GM19372 (cell line): ENCODE measurements around the gene SNAI3.
"Not testable (repeated sequence)": the region's sequence is repeated elsewhere in the genome, so short reads cannot be mapped to it uniquely, and the experiment has no call there.

Experiments used
- ATAC-seq: cut with Tn5 transposase; IDR thresholded peaks from one replicate; pipeline ENCODE4 v1.9.1; 2021; ENCODE audit warnings: mild to moderate bottlenecking, low read depth, moderate library complexity; ENCODE audit not compliant: unreplicated experiment

Gene SNAI3

DNA sequence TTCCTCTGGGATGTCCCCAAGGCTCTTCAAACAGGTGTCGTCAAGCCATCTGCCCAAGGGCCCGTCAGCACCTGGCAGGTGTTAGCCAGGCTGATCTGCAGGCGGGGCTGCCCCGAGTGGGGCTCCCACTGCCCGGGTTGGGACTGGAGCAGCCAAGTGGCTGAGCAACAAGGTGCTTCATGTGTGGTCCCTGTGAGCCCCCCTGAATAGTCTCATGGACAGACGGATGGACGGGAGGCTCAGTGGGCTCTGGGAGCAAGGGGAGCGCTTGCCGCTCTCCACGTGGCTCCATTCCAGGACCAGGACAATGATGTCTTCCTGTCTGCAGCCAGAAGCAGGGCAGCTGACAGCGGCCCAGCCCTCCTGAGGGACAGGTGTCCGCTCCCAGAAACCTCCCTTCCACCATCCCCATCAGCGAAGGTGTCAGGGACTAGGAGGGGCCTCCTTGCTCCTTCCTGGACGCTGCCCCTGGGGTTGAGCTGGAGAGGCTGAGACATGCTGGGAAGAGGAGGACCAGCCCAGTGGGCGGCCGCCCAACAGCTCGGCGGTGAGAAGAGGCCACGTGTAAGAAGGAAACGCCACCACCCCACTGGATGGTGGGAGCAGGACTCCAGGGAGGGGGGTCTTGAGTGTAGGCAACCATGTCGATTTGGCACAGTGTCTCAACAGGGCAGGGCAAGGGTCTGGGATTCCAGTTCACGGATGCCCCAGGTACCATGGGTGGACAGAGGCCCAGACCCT is 9.6 kb downstream of the SNAI3 start:
- ATAC-seq = no peak

DNA sequence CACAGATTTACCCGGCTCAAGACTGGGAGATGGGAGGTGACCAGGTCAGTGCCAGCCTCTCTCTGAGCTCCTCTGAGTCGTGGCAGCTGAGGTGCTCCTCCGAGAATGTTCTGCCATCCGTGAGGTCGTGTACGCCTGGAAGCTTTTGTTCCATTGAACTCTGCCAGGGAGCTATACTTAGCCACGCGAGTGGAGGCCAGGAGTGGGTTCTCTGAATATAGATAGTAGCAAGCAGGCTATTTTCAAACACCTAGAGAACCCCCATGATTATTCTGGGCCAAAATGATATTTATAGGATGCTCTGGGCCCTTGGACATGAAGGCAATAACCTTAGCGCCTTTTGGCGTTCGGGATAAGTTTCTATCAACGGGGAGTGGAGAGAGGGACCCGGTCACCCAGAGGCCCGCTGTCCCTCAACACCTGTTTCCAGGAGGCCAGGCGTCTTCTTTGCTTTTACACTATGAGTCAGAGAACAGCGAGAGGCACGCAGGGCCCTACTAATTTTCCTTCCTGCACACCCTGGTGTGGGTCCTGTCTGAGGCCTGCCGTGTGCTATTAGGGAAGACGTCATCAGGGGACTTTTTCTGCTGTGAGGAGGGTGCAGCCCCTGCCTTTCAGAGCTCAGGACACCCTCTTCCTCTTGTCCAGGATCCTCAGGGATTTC is 12.5 kb downstream of the SNAI3 start:
- no peak for ATAC-seq

DNA sequence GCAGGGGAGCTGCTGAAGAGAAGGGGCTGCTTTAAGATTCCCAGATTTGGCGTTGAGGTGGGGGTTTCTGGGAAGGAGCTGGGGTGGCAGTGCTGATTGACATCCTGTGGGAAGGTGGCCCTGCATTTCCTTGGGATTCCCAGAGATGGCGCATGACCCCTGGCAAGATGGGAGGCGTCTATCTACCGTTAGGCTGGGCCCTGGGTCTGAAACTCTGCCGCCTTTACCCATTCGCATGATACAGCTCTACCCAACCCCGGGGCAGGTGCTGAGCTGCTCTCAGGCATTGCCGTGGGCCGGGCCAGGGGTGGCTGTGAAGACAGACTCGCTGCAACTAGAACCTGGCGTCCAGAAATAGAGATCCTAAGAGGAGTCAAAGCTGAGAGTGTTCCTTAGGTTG is 13.5 kb downstream of the SNAI3 start:
- no peak for ATAC-seq

DNA sequence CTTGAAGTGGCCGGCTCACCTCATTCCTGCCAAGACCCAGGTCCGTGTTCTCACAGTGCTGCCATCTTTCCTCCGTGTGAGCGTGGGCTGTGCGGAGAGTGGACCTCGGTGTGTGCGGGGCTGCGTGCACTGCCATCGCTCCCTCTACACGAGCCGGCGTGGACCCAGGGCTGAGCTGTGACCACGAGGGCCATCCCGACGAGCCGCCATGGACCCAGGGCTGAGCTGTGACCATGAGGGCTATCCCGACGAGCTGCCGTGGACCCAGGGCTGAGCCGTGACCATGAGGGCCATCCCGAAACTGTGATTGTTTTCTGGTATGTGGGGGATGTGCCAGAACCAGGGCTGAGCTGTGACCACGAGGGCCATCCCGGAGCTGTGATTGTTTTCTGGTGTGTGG is 14.5 kb downstream of the SNAI3 start:
- no peak for ATAC-seq

DNA sequence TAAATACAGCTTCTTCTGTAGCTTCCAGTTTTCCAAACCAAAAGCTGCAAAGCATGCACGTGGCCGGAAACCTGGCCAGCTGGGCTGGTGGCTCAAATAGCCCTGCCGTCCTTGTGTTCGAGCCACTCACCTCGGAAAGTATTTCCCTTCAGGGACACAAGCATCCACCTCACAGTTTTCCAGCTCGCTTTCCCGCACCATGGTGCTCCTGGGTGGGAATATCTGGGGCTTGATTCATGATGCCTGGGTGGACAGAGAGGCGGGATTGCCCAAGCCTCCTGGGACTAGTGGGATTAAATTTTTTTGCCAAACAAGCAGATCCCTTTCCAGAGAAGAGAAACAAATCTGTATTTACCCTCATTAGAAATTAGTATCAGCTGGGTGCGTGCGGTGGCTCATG is 16.3 kb downstream of the SNAI3 start:
- no peak for ATAC-seq

DNA sequence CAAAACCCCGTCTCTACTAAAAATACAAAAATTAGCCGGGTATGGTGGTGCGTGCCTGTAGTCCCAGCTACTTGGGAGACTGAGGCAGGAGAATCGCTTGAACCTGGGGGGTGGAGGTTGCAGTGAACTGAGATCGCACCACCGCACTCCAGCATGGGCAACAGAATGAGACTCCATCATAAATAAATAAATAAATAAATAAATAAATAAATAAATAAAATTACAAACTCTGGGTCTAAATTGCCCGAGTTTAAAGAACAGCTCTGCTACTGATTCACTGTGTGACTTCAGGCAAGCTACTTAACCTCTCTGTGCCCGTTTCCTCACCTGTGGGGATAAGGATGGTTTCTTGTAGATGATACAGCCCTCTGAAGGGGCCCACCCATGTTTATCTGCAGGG is 16.8 kb downstream of the SNAI3 start:
- ATAC-seq = not testable (repeated sequence)

DNA sequence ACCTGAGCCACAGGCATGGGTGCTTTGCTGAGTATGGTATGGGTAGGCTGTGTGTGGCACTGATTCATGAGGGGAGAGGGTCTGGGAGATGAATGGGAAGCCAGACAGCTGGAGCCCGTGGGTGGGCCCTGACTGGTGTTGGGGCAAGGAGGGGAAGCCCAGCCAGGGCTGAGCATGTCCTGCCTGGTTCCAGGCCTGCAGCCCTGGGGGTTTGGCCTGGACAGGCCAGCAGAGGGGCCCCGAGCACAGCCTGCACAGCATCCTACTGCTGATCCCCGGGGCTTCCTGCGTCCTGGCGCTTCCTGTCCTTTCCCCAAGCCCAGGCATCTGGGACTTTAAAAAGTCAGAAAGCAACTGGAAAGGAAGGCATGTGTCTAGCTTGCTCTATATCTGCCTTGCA is 18.8 kb downstream of the SNAI3 start:
- no peak for ATAC-seq

DNA sequence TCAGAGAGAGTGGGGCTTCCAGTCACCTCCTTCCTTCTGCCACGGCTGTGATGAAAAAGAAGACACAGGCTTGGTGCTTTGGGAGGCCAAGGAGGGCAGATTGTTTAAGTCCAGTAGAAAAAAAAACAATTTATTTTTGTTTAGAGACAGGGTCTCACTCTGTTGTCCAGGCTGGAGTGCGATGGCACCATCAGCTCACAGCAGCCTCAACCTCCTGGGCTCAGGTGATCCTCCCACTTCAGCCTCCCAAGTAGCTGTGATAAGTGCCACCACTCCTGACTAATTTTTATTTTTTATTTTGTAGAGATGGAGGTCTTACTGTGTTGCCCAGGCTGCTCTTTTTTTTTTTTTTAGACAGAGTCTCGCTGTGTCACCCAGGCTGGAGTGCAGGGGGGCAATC is 20.7 kb downstream of the SNAI3 start:
- no peak for ATAC-seq

DNA sequence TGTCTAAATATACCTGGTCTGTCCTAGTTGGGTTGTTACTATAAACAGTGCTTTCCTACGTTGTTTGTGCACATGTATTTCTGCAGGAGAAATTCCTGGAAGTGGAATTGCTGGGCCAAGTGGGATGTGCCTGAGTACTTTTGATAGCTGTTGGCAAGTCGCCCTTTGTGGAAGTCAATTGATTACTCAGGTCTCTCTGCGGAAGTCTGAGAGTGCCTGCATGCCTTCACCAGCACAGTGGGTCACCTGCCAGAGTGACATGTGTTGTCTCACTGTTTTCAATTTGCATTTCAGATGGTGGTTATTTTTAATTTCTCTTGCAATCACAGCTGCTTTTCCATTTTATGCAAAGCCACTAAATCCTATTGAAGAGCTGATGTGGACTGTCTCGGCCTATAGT is 21.2 kb downstream of the SNAI3 start:
- ATAC-seq = no peak

DNA sequence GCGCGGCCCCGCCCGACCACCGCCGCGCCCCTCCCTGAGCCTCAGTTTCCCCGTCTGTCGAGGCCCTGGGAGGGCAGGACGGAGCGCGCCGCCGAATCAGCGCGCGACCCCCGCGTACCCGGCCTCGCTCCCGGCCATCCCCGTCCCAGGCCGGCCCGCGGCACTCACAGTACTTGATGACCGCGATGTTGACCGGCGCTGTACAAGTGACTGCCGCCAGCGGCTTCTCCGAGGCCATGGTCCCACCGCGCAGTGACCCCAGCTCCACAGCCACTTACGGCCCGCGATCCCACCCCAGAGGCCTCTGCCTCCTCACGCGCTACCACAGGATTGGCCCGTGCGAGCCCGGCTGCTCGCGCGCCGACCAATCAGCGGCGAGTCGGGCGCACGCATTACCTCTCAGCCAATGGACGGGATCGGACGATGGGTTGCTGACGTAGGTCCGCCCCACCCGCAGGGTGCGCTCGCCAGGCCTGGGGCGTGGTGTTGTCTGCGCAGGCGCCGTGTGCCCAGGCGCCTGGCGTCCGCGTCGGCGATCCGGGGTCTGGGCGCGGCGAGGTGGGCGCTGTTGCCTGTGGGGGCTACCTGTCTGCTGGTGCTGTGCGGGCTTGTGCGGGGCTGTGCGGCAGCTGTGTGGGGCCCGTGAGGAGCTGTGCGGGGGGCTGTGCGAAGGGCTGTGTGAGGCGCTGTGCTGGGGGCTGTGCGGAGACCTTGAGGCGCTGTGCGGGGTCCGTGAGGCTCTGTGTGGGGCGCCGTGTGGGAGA is 23.3 kb downstream of the SNAI3 start, which contains the start of gene MVD:
Gene MVD, minus strand, starts transcription at position 249 of the 764 bp plus-strand sequence. Its CDS starts 11 bp downstream, at position 238.
- peak; percentile 95 for ATAC-seq

DNA sequence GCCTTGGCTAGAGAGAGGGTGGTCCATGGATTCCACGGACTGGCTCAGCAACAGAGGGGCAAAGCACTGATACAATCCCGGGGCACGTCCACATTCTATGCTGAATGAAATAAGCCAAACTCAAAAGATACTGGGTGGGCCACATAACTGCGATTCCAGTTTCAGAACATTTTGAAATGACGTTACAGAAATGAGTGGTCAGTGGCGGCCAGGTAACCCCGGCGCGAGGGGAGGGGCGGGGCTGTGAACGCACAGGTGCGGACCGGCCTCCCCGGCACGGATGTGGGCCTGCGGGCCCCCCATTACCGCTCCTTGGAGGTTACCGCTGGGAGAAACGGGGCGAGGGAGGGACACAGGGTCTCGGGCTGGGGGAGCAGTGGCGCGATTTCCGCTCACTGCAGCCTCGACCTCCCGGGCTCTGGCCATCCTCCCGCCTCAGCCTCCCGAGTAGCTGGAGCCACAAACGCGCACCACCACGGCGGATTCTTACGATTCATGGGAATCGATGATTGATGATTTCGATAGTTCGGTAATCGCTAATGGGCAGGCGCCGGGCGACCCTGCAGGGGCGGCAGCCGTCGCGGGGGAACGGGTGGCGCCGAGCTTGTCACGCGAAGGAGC is 24.0 kb downstream of the SNAI3 start:
- no peak for ATAC-seq

DNA sequence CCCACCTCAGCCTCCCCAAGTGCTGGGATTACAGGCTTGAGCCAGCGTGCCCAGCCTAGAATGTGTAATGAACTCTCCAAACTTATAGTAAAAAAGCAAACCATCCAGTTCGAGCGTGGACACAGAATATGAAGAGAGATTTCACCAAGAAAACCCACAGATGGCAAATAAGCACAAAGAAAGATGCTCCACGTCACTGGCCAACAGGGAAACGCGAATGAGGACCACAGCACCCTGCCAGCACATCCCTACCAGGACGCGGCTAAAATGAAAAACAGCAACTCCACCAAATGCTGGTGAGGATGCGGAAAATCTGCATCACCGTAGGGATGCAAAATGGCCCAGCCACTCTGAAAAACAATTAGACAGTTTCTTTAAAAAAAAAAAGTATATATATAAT is 24.8 kb downstream of the SNAI3 start:
- ATAC-seq = no peak

DNA sequence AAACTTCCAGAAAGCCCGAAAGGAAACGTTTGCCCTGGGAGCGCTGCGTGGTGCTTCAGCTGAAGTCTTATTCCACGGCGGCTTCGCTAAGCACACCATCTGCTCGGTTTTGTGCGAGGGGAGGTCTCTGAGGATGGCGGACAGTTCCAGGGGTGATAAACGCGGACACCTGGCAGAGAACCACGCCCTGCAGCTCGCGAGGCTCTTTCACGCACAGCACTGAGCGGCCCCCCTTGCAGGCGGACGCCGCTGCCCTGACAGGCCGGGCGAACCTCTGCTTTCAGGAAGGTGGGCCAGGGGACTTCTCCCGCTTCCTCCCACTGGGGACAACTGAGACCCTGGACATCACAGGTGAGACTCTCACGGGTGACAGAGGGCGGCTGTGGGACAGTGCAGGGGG is 27.1 kb downstream of the SNAI3 start:
- ATAC-seq = no peak

DNA sequence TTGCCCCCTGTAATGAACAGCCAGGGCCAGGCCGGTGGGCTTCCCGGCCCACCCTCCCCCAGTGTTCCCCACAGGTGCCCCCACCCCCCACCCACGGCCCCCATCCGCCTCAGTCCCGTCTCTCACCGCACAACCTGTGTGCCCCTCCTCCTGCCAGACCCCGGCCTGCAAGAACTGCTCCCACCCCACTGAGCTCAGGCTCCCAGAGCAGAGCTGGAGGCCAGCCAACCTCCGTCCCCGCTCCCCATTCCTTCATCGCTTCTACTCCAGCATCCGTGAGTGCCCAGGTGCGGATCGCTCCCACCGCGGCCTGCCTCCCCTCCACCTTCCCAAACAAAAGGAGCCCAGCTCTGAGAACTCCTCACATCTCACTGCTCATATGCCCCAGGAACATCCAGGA is 27.6 kb downstream of the SNAI3 start:
- no peak for ATAC-seq

DNA sequence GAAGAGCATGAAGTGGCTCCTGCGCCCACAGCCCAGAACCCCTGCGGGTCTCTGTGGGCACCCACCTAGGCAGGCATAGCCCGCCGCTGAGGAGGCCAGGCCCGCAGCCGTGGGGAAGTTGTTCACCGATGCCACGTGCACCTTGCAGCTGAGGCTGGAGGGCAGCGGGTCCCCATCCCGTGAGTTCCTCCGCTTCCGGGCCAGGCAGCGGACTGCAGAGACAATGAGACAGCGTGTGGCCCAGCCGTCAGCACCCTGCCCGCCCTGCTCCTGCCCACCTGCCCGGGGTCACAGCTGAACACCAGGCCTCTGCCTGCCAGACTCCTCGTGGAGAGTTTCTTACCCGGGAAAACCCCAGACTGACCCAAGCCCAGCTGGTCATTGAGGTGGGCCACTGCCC is 28.9 kb downstream of the SNAI3 start:
- no peak for ATAC-seq

DNA sequence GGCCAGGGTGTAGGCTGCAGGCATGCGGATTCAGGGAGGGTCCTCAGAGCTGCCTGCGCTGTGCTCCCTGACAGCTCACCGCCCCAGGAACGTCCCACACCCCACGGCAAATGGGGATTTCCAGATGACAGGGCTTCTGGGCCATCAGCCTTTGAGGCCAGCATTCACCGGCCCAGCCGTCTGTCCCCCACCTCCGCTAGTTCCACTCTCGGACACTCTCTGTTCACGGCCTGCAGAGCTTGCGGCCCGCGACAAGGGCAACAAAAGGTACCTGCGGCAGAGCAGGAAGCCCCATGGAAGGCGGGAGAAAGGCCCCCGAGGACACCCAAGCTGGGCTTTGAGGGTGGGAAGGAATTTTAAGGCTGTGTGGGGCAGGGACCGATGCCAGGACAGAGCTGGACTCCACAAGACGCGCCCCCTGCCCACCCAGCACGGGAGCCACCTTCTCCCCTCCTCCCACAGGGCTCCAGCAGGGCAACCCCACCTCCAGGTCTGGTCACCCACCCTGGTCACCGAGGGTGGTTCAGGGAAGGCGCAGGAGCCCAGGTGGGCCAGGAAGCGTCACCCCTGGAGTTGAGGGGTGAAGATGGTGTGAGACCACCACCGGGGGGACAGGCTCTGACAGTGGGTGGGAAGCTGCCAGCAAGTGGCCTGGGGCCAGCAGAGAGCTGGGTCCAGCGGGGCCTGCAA is 29.9 kb downstream of the SNAI3 start:
- no peak for ATAC-seq

DNA sequence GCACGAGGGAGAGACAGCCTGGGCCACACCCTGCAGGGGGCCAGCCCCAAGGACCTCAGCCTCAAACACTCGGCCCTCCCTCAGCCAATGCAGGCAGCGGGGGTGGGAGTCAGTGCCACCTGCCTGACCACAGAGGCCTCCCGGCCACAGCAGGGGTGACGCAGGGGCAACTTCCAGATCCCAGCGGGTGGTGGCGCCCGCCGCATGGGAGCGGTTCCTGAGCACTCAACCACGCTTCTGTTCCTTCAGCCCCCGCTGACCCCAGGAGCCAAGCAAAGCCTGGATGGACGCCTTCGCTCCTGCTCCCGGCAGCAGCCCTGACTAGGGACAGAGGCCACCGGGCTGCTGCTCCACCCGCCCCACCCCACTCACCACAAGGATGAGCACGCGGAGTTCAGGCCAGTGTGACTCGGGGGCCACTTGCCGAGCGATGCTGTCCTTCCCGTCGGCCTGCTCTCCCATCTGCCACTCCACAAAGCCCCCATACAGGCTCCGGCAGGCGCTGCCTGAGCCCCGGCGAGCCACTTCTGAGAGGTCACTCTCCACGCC is 30.5 kb downstream of the SNAI3 start:
- ATAC-seq = no peak

DNA sequence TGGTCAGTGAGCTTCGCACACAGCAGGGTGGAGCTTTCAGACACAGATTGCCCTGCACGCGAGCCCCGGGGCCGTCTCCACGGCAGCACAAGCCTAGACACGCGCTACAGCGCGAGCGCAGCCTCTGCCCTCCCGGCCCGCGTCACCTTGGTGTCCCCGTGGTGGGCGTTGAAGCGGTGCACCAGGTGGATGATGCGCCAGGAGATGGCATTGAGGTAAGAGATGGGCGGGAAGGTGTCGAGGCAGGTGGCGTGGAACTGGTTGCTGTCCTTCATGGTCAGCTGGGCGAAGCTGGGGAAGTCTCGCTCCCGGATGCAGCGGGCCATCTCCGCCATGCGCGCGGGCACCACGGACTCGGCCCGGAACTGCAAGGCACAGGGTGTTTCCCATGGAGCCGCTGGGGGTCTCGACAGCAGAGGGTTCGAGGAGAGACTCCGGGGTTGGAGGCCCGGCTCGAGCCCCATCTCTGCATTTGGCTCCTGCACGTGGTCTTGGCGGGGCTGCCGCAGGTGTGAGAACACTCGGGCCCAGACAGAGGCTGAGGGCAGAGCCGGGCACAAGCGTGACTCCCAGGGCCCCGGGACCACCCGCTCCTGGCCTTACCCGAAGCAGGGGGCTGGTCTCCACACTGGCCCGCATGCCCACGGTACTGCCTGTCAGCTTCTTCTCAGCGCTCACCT is 31.1 kb downstream of the SNAI3 start:
- no peak for ATAC-seq

DNA sequence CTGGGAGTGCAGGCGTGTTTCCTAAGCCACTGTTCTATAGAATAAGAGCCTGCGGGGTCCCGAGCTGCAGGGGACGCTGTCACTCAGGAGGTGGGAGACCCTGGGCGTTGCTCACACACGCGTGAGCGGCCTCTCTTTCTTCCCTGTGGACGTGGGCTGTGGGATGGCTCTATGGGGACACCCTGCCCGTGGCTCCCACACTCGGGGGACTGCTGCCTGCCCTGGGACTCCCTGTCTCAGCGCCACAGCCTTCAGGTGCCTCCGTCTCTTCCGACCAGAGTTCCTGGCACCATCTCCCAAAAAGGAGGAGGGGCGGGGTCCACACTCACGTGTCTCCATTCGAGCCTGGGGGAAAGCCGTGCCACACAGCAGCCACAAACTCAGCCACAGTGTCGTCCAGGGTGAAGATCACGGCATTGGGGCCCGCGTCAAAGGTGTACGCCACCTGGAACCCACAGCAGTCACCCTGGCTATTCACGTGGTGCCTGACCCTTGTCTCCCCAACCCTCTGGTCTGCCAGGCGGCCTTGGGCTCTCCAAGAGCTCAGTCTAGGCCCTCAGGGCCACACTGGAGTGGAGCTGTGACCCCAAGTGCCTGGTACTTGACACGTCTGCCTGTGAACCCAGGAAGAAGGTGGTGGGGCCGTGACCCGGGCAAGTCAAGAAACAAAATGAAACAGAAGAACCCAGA is 31.8 kb downstream of the SNAI3 start:
- ATAC-seq = no peak
